GM19372 (cell line): Measurements from ENCODE around the gene ATF7.

Experiments
- ATAC-seq: cut with Tn5 transposase; IDR thresholded peaks from one replicate; pipeline ENCODE4 v1.9.1; 2021; ENCODE audit warnings: mild to moderate bottlenecking, low read depth, moderate library complexity; ENCODE audit not compliant: unreplicated experiment

The ATF7 gene

DNA sequence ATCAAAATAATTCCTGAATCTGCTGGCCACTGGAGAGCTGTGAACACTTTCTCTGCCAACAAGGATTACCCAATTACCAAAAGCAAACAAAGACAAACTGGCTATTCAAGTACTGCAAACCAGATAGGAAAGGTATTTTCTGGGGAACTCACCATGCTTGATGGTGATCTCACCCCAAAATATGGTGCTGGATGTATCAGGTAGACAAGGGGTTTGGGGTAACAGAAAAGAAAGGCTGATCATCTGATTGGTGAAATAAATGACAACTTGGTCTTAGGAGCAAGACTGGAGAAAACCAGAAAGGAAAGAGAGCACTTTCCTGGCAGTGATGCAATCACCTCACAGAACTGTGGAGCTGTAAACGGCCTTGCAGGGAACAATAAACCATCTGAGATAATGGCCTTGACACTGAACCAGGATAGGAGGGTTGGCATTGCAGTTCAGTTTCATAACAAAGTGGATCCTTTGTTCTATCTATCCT is 87.9 kb downstream of the ATF7 start:
- no peak for ATAC-seq

DNA sequence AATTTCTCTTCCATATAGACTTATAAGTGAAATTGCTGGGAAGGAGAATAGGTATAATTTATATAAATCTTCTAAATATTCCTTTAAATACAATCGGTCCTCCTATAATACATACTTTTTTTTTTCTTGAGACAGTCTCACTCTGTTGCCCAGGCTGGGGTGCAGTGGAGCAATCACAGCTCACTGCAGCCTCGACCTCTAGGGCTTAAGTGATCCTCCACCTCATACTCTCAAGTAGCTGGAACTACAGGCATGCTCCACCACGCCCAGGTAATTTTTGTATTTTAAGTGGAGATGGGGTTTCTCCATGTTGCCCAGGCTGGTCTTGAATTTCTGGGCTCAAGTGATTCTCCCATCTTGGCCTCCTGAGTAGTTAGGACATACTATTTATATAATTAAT is 89.2 kb downstream of the ATF7 start:
- ATAC-seq, result no peak

DNA sequence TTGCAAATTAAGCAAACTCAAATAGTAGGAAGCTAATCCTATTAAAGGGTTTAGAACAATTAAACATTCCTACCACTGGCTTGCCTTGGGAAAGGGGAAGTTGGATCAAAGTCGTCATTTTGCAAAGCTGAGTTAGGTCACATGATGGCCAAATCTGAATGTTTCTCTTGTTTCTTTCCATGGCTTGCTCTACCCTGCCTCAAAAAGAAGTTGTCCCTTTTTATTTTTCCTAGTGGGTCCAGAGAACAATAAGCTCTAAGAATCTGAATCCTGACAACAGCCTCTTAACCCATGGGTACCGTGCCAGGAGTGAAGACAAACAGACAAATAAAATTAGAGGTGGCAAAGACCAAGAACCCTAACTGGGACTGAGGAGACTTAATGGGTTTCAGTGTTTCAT is 92.7 kb downstream of the ATF7 start:
- no peak for ATAC-seq

DNA sequence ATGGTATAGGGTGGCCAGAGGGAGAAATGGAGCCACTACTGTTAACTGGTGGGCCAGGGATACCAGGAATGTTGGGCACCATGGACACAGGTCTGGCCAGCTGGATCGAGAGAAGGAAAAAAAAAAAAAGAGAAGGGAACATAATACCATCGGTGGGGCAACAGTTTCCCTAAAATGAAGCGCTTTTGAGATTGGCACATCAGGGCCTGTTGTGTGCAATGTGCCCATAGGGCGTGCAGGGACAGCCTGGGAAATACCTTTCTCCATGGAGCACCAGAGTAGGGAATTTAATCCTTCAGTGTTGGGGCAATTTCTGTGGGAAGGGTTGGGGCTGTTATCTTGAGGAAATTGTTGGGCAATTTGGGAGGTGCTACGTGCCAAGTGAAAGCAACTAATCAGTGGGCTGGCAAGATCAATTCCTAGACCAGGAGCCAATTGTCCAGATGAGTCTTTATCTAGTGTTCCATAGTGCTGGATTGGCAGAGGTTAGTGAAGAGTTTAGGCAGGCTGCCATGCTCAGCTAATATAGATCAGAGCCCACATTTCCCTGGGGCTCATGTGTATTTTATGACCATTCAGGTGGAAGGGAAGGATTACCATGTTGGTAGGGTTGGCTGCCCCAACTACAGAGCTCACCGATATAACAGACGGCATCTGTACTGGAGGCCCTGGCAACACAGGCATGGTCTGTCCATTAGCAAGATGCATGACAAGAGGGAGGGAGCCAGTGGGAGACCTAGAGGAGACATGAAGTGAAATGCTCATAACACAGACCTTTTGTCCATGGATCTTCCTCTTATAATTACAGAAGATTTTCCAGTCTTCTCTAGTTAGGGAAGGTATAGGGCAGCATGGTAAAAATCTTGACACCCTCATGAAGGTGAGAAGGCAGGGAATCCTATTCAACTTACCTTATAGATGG is 93.4 kb downstream of the ATF7 start:
- ATAC-seq, result no peak

DNA sequence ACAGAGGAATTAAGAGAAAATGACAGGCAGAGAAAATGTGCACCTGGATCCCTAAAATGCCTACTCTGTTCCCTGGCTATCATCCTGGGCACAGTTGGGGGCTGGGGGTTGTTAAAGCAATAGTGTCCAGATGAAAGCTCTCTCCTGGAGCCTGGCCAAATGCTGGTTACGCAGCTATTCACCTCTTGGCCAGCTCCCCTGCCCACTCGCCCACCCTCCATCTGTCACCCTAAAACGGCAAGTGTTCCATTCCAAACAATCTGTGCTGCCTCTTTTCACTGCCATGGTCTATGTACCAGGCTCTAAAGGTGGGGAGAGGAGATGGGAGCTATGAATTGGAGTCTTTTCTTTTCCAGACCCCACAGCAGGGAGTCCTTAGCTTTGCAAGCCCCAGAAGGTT is 94.2 kb downstream of the ATF7 start:
- ATAC-seq, result no peak

DNA sequence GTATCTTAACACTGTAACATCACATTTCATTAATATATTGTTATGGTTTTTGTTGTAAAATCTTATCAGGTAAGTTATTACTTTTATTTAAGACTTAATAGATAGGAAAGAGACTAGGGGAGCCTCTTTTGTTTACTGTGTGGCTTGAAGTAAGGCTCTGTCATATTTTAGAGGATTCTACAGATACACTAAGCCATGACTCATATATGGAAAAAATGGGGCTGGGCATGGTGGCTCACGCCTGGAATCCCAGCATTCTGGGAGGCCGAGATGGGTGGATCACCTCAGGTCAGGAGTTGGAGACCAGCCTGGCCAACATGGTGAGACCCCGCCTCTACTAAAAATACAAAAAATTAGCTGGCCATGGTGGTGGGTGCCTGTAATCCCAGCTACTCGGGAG is 95.3 kb downstream of the ATF7 start:
- no peak for ATAC-seq

DNA sequence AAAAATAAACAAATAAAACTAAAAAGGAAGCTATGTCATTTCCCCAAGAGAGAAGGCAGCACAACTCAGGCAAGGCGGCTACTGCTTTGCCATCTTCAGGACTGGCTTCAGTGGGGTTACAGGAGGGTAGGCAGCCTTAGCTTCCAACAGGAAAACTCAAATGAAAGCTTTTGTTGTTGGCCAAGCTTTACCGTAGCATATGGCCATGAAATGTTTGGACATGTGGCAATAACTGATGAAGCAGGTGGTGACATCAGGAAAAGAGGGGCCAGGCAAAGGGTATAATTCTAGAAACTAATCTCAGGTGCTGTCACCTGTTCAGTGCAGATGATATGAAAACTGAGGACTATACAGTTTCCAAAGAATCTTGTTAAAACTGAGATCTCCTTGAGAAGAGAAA is 96.1 kb downstream of the ATF7 start:
- ATAC-seq, result no peak

DNA sequence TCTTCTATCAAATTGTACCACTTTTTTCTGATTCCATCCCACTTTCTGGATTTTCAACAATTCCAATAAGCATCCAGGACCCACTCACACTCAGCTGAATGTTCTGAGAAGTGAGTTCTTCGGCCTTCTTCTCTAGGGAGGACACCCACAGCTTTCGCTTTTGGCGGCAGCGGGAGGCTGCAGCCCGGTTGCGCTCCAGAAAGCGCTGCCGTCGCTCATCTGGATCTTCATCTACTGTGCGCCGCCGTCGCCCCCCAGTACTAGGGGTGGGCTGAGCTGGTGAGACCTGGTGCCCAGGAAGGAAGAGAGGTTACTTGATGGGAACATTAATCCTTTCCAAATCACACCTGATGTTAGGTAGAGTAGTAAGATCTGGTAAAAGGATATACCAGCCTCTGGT is 101.7 kb downstream of the ATF7 start:
- ATAC-seq, result no peak

DNA sequence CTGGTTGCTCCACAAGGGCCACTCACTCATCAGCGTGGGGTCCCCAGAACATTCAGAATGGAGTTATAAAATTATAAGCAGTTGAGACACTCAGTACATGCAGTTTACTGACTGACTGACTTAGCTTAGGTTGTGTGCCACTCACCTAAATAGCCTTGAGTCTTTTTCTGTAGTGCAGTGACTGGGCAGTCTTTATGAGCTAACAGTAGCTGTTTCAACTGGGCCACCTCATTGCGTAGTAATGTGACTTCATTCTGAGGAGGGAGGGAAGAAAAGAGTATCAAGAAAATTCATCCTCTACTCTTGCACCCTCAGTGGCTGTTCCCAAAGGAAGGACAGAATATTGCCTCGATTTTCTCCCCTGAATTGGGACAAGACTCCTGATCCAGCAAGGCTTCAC is 103.1 kb downstream of the ATF7 start:
- no peak for ATAC-seq

DNA sequence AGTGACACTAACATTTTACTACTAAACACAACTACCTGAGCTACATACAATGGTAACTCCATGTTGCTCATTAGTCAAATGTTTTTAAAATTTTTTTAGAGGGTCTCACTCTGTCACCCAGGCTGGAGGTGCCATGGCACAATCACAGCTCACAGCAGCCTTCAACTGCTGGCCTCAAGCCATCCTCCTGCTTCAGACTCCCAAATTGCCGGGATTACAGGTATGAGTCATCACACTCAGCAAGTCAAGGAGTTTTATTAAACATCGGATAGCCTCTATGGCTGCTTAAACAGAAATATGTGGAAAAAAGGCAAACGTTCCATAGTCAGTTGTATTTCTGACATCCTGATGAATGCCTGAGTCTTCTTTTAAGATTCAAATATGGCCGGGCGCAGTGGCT is 107.8 kb downstream of the ATF7 start:
- ATAC-seq, result no peak

DNA sequence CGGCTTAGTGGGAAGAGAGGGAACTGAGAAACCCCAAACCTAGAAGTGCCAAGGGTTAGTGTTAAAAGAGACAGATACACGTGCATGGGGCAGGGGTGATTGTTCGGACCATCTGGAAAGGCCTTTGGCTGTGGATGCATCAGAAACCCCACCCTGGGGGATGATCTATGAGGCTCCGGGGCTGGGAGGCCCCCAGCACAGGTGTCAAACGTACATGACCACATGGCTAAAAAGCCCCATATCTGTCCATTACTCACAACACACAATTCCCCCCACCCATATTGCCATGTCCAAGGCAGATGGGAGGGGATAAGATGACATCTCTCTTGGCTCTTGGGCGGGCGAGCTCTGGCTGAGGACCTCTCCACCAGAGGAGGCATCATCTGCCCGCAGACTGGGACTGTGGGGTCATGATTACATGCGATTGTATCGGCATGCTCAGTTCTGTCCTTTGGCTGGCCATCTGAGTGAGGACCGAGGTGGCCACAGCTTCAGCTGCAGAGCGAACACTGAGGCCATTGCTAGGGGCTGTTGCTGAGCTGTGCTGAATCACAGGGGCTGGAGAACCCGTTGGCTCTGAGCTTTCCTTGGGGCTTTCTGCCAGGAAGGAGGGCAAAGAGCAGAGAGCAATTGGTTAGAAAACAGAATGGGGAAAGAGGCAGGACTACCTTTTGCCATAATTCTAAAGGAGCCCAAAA is 109.3 kb downstream of the ATF7 start:
- ATAC-seq, result no peak

DNA sequence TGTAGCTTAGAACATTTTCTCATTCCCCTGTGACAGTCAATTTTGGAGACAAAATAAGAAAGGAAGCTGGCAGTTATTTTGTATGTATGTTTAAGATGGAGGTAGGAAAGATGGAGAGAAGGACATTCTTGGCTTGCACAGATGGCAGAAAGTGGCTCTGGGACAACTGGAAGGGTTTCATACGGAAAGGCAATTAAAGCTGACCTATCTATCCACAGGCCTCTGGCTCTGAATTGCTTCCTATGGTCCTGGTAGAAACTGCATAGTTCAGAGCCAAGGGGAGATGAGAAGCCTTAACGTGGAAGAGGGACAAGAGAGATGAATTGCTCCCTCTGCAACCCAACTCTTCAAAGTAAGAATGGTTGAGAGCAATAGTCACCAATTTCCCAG is 110.9 kb downstream of the ATF7 start:
- ATAC-seq, result no peak

DNA sequence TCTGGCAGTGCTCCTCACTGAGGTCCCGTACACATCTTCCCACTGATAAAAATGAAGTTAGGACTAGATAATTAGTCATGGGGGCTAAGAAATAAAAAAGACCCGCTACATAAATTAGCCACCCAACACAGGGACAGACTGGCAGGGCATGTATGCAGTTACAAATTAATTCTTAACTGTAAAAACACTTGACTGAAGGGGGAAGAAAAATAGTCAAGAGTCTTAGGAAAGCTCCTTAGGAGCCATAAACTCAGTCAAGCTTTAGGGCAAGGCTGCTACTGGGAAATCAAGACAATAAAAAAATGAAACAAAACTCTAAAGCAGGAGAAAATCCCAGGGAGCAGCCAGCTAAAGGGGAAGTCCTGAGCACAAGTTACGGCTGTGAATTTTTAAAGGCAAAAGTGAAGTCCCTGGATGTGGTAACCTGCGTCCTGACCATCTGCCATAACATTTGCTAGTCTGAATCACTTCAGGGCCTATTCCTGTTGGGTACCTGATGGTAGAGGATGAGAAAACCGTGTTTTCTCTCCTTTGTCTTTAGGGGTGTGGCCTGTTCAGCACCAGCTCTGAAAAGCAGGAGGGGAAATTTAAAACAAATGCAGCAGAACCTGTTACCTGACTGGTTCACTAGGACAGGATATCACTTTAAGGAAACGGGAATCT is 111.4 kb downstream of the ATF7 start:
- no peak for ATAC-seq

DNA sequence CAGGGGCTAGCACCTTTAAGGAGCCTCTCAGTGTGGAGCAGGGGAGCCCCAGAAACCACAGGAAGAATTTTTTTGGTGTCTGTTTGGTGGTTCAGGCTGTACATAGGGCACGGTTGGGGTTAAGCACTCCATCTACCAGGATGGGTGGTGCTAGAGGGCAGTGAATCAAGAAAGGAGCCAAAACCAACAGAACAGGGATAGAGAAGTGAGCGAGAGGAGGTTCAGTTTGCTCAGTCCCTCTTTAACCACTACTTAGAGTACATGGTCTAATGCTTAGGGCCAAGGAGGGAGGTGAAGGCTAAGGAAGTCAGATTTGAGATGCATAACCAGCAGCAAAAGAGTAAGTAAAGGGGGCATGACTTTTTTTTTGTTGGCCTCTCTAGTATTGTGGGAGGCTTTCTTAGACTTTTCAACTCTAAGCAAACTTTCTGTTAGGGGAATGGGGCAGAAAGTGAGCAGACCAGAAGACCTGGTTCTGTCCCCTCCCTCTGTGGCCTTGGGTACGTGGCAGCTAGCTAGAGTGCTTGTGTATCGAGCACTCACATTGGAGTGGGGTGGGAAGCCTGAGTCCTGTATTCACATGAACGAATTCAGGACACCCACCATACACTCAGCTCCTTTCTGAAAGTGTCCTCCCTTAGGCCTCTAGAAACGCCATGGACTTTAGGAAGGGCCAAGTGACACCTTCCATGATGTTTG is 112.3 kb downstream of the ATF7 start:
- ATAC-seq, result no peak

DNA sequence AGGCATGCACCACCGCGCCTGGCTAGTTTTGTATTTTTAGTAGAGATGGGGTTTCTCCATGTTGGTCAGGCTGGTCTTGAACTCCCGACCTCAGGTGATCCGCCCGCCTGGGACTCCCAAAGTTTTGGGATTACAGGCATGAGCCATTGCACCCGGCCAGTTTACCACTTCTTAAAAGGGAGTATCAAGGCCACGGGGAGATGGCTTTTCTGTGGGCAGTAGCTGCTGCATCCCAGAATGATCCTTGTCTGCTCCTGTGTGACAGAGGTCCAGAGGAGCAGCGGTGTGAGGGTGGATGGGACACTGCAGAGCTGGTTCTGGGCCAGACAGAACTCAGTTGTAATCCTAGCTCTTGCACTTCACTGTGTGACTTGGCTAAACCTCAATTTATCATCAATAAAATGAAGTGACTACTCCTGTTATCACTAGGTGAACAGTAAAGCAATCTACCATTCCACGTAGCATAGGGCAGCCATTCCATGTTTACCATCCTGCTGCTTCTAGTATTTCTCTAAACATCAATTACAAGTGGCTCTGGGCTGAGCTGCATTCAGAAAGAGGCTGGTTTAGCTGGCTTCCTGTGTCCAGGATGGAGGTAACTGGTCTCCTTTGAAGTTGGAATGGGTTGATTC is 115.9 kb downstream of the ATF7 start:
- ATAC-seq, result no peak

DNA sequence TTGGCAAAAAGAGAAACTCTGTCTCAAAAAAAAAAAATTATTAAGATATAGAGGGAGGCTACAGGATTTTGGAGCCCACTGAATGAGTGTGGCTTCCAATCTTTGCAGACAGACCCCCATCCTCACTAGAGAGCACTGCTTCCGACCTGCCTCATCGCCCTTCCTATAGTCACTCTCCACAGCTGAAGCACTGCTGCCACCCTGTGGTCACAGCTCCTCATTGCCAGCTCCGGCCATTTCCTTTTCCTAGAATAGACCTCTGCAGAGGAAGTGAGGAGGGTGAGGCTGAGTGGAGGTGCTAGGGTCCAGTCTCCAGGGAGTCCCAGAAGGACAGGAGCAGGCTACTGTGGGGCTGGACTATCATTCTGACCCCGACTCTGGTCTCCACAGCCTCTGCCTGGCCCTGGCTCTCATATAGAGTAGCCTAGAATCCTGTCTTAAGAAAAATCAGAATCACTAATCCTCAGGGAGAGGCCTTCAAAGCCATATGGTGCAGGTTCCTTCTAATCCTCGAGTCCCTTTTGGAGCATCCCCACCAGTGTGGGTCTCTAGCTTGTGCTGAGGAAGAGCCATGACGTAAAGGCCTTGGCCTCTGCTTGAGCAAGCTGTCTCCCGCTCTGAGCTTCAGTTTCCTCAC is 117.5 kb downstream of the ATF7 start:
- peak; percentile 96 for ATAC-seq

DNA sequence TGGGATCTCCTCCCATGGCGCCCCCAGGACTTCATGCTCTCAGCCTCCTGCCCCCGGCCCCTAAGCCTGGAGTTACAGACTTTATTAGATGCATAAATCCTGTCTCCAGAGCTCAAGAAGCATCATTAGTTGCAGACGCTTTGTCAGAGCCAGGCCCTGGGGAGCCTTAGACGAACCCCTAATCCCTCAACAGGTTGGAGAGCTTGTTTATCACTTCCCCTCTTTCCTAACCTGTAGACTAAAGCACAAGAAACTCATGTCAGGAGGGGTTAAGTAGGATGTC is 118.6 kb downstream of the ATF7 start:
- no peak for ATAC-seq

DNA sequence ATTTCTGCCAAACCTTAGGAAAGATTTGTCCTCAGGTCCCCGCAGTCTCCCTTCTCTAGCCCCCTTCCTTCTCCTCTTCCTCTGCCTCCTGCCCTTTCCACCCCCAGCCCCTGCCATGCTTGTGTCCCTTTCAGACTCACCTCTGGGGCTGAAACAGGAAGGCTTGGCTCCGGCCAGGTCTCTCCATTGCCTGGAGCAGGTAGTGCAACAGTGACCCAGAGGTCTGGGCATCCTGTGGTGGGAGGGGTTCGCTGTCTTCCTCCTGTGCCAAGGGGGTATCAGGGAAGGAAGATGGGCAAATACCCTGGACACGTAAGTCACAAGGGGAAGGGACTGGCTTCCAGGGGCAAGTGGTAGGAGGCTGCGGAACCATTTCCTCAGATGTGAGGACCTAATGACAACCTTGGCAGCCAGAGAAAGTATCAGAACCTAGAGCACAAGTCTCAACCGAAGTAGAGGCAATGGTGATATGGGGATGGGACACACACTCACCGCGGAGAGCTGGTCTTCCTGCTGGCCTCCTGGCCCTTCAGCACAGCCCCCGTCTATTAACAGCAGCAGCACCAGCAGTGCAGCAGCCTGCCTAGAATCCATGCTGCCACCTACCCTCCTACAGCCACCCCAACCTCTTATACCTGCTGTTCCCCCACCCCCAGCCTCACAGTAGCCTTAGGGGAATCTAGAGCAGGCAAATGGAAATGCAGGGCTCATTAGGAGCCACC is 119.1 kb downstream of the ATF7 start, which contains the start of gene NPFF:
Gene NPFF, minus strand, starts transcription at position 604 of the 722 bp plus-strand sequence. Its CDS starts 10 bp downstream, at position 594.
- ATAC-seq, result no peak

DNA sequence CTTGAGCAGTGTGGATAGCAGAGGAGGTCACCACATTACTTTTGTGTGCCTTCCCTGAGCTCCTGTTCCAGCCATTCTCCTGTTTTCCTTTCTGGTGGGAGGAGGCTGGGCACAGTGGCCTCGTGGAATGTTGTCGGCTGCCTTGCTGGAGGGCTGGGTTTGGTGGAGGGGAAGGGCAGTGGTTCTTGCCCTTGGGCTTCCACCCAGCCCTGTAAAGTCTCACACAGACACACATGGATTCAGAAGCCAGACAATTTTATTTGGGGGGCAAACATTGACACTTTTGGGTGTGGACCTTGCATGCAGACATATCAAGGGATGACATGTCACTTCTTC is 119.8 kb downstream of the ATF7 start:
- no peak for ATAC-seq
